ENCODE measurements around the gene C2orf92.

C2orf92 gene

DNA sequence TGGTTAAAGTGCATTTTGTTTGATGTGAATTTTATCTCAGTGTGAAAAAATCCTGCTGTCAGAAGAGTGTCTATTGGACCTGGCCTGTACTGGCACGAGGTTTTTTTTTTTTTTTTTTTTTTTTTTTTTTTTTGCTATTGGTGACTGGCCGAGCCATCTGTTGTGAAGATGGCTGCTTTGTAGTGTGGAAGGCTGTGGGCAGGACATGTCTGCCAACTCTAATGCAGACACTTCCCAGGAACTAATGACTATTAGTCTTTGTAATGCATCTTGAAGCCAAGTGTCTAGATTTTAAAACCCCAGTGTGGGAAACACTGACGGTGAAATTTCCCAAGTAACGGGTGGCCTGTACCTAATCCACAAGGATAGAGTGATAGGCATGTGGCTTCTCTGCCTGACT is 78.2 kb downstream of the C2orf92 start (continued):
- TF ChIP-seq, protein P1, sequence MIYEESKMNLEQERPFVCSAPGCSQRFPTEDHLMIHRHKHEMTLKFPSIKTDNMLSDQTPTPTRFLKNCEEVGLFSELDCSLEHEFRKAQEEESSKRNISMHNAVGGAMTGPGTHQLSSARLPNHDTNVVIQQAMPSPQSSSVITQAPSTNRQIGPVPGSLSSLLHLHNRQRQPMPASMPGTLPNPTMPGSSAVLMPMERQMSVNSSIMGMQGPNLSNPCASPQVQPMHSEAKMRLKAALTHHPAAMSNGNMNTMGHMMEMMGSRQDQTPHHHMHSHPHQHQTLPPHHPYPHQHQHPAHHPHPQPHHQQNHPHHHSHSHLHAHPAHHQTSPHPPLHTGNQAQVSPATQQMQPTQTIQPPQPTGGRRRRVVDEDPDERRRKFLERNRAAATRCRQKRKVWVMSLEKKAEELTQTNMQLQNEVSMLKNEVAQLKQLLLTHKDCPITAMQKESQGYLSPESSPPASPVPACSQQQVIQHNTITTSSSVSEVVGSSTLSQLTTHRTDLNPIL (CRISPR knock-in tag; IDR thresholded peaks at IDR 0.05; ENCODE audit: low read depth): no peak
- TF ChIP-seq ZNF70 (CRISPR knock-in tag; IDR thresholded peaks at IDR 0.05) (no peak), RARB (CRISPR knock-in tag; IDR thresholded peaks at IDR 0.05) (no peak), PPARA (CRISPR knock-in tag; IDR thresholded peaks at IDR 0.05; ENCODE audit: borderline replicate concordance) (no peak)

DNA sequence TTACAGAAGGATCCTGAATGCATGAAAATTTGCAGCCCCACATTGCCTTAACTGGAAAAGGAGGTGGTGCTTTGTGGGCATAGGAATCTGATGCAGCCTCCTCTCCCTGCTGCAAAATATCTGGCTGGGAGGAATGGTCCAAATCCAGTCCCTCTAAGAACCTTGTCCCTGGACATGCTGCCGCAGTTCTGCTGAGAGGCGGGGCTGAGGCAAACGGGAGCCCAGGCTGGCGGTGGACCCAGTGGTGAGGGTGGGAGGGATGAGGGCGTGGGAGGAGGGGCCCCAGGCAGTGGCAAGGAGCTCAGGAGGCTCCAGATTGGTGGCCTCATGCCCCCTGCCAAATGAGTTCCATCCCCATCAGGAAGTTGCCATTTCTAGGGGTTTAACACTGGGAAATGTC is 80.1 kb downstream of the C2orf92 start:
- TF ChIP-seq ESRRG (CRISPR knock-in tag; IDR thresholded peaks at IDR 0.05) (no peak), BACH2 (CRISPR knock-in tag; IDR thresholded peaks at IDR 0.05; ENCODE audit: borderline replicate concordance) (no peak), SNAI2 (CRISPR knock-in tag; IDR thresholded peaks at IDR 0.05) (no peak), CSDC2 (CRISPR knock-in tag; IDR thresholded peaks at IDR 0.05) (no peak), OSR1 (CRISPR knock-in tag; IDR thresholded peaks at IDR 0.05) (no peak), ARNTL (CRISPR knock-in tag; IDR thresholded peaks at IDR 0.05; ENCODE audit: borderline replicate concordance, low read depth) (no peak), GLIS3 (CRISPR knock-in tag; IDR thresholded peaks at IDR 0.05) (no peak), ZFP3 (CRISPR knock-in tag; IDR thresholded peaks at IDR 0.05) (no peak), ZFP30 (CRISPR knock-in tag; IDR thresholded peaks at IDR 0.05) (no peak), ZC3H10 (CRISPR knock-in tag; IDR thresholded peaks at IDR 0.05) (no peak), ZNF8 (CRISPR knock-in tag; IDR thresholded peaks at IDR 0.05) (no peak)
- TF ChIP-seq, protein P2, sequence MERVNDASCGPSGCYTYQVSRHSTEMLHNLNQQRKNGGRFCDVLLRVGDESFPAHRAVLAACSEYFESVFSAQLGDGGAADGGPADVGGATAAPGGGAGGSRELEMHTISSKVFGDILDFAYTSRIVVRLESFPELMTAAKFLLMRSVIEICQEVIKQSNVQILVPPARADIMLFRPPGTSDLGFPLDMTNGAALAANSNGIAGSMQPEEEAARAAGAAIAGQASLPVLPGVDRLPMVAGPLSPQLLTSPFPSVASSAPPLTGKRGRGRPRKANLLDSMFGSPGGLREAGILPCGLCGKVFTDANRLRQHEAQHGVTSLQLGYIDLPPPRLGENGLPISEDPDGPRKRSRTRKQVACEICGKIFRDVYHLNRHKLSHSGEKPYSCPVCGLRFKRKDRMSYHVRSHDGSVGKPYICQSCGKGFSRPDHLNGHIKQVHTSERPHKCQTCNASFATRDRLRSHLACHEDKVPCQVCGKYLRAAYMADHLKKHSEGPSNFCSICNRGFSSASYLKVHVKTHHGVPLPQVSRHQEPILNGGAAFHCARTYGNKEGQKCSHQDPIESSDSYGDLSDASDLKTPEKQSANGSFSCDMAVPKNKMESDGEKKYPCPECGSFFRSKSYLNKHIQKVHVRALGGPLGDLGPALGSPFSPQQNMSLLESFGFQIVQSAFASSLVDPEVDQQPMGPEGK (CRISPR knock-in tag; IDR thresholded peaks at IDR 0.05; ENCODE audit: borderline replicate concordance): no peak
- ATAC-seq: no peak

DNA sequence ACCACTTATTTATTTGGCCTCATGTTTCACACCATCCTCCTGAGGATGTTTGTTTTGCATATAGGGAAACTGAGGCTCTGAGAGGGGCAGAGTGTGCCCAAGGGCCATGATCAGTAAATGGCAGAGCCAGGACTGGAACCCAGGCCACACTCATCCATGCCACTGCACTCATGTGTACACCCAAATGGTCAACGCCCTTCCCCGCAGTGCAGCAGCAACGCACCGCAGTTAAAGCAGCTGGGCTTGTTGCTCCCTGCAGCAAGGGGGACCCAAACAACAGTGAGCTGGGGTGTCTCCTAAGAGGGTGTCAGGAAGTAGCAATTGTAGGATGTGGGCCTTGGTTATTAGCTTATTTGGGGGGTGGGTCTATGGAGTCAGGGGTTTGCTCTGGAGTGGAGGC is 80.5 kb downstream of the C2orf92 start:
- ATAC-seq: no peak
- TF ChIP-seq TOX (CRISPR knock-in tag; IDR thresholded peaks at IDR 0.05; ENCODE audit: borderline replicate concordance): no peak
- TF ChIP-seq, protein P2 (CRISPR knock-in tag; IDR thresholded peaks at IDR 0.05; ENCODE audit: borderline replicate concordance): no peak
- no peak for TF ChIP-seq ZNF70 (CRISPR knock-in tag; IDR thresholded peaks at IDR 0.05)
- no peak for TF ChIP-seq ZC3H10 (CRISPR knock-in tag; IDR thresholded peaks at IDR 0.05)
- TF ChIP-seq CSDC2 (CRISPR knock-in tag; IDR thresholded peaks at IDR 0.05): no peak
- TF ChIP-seq, protein P3, sequence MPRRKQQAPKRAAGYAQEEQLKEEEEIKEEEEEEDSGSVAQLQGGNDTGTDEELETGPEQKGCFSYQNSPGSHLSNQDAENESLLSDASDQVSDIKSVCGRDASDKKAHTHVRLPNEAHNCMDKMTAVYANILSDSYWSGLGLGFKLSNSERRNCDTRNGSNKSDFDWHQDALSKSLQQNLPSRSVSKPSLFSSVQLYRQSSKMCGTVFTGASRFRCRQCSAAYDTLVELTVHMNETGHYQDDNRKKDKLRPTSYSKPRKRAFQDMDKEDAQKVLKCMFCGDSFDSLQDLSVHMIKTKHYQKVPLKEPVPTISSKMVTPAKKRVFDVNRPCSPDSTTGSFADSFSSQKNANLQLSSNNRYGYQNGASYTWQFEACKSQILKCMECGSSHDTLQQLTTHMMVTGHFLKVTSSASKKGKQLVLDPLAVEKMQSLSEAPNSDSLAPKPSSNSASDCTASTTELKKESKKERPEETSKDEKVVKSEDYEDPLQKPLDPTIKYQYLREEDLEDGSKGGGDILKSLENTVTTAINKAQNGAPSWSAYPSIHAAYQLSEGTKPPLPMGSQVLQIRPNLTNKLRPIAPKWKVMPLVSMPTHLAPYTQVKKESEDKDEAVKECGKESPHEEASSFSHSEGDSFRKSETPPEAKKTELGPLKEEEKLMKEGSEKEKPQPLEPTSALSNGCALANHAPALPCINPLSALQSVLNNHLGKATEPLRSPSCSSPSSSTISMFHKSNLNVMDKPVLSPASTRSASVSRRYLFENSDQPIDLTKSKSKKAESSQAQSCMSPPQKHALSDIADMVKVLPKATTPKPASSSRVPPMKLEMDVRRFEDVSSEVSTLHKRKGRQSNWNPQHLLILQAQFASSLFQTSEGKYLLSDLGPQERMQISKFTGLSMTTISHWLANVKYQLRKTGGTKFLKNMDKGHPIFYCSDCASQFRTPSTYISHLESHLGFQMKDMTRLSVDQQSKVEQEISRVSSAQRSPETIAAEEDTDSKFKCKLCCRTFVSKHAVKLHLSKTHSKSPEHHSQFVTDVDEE (CRISPR knock-in tag; IDR thresholded peaks at IDR 0.05): no peak
- TF ChIP-seq, protein P4, sequence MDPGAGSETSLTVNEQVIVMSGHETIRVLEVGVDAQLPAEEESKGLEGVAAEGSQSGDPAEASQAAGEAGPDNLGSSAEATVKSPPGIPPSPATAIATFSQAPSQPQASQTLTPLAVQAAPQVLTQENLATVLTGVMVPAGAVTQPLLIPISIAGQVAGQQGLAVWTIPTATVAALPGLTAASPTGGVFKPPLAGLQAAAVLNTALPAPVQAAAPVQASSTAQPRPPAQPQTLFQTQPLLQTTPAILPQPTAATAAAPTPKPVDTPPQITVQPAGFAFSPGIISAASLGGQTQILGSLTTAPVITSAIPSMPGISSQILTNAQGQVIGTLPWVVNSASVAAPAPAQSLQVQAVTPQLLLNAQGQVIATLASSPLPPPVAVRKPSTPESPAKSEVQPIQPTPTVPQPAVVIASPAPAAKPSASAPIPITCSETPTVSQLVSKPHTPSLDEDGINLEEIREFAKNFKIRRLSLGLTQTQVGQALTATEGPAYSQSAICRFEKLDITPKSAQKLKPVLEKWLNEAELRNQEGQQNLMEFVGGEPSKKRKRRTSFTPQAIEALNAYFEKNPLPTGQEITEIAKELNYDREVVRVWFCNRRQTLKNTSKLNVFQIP (CRISPR knock-in tag; IDR thresholded peaks at IDR 0.05; ENCODE audit: borderline replicate concordance, low read depth): no peak
- TF ChIP-seq RARB (CRISPR knock-in tag; IDR thresholded peaks at IDR 0.05): no peak
- no peak for TF ChIP-seq PPARA (CRISPR knock-in tag; IDR thresholded peaks at IDR 0.05; ENCODE audit: borderline replicate concordance)
- TF ChIP-seq GLIS3 (CRISPR knock-in tag; IDR thresholded peaks at IDR 0.05): no peak
- TF ChIP-seq ARNTL (CRISPR knock-in tag; IDR thresholded peaks at IDR 0.05; ENCODE audit: borderline replicate concordance, low read depth): no peak
- TF ChIP-seq ISL1 (CRISPR knock-in tag; IDR thresholded peaks at IDR 0.05): no peak
- no peak for TF ChIP-seq SNAI2 (CRISPR knock-in tag; IDR thresholded peaks at IDR 0.05)
- no peak for TF ChIP-seq ZFP3 (CRISPR knock-in tag; IDR thresholded peaks at IDR 0.05)
- no peak for TF ChIP-seq ZNF565 (CRISPR knock-in tag; conservative IDR thresholded peaks at IDR 0.05; ENCODE audit: low read depth)
